Endodermal cell (in vitro differentiated cells): Measurements from ENCODE around the gene PRR5. TPM values are rescaled to one million over a fixed set of nuclear protein-coding genes. Genes with fewer than 3 reads are reported as not detected.
A peak's percentile ranks its signal among the peaks of the same experiment; 100 is the strongest.

Experiments
- DNase-seq: peaks from one replicate; pipeline ENCODE4 v3.0.0-alpha.2; 2017
- H3K27ac ChIP-seq: 2 replicates; pipeline ENCODE4 v1.5.1; 2013; ENCODE audit warnings: mild to moderate bottlenecking, low read depth, low read length, moderate library complexity
- H3K27me3 ChIP-seq: 2 replicates; pipeline ENCODE4 v1.6.1; 2013; ENCODE audit warnings: mild to moderate bottlenecking, low read length, moderate library complexity; ENCODE audit not compliant: insufficient read depth, control insufficient read depth, poor library complexity, severe bottlenecking
- H3K36me3 ChIP-seq: 2 replicates; pipeline ENCODE4 v1.7.0; 2013; ENCODE audit warnings: mild to moderate bottlenecking, low read length, moderate library complexity; ENCODE audit not compliant: control insufficient read depth, insufficient read depth
- H3K4me1 ChIP-seq: one replicate; pipeline ENCODE4 v1.7.0; 2013; ENCODE audit warnings: low read length; ENCODE audit not compliant: control insufficient read depth, insufficient read depth
- H3K4me3 ChIP-seq: 2 replicates; pipeline ENCODE4 v1.5.1; 2013; ENCODE audit warnings: mild to moderate bottlenecking, low read length, moderate library complexity
- H3K9ac ChIP-seq: 2 replicates; pipeline ENCODE4 v1.6.1; 2013; ENCODE audit warnings: mild to moderate bottlenecking, low read length, moderate library complexity; ENCODE audit not compliant: poor library complexity, severe bottlenecking; ENCODE audit errors: extremely low read depth
- H3K9me3 ChIP-seq: 2 replicates; pipeline ENCODE4 v1.6.1; 2013; ENCODE audit warnings: mild to moderate bottlenecking, low read length, moderate library complexity; ENCODE audit not compliant: control insufficient read depth
- H3K27ac Mint-ChIP-seq: 2 replicates; pipeline ENCODE4 v1.8.0; 2020; ENCODE audit warnings: mixed read lengths
- H3K27me3 Mint-ChIP-seq: 2 replicates; pipeline ENCODE4 v1.8.0; 2021; ENCODE audit warnings: mild to moderate bottlenecking, mixed read lengths; ENCODE audit not compliant: insufficient read depth
- H3K36me3 Mint-ChIP-seq: 2 replicates; pipeline ENCODE4 v1.8.0; 2020; ENCODE audit warnings: low read depth, mixed read lengths
- H3K4me1 Mint-ChIP-seq: 2 replicates; pipeline ENCODE4 v1.8.0; 2020; ENCODE audit warnings: mixed read lengths
- H3K4me3 Mint-ChIP-seq: 2 replicates; pipeline ENCODE4 v1.8.0; 2020; ENCODE audit warnings: mild to moderate bottlenecking, moderate library complexity, mixed read lengths
- H3K9me3 Mint-ChIP-seq: 2 replicates; pipeline ENCODE4 v1.8.0; 2020; ENCODE audit warnings: mild to moderate bottlenecking, mixed read lengths
- WGBS, 2 experiments: methylation state at CpG; one replicate each; pipeline versions ENCODE4 v1.1.5 to v1.1.7; 2013; ENCODE audit warnings: missing lambda C conversion rate in 2 of 2, mixed read lengths in 1 of 2; ENCODE audit not compliant: insufficient coverage in 1 of 2, insufficient read length in 1 of 2; 5-methylcytosine and 5-hydroxymethylcytosine counted together
- total RNA-seq, 2 donors: library from RNA; stranded (reverse); fragmentation: NEBNext Ultra II Directional in 1 of 2; extraction: Animal tissue kit (Norgen Biotek cat#: 25700) in 1 of 2; gene quantifications; 2 replicates in 1 of 2; 3 replicates in 1 of 2; pipeline ENCODE4 v1.2.1, GENCODE V29; 2021
- TF ChIP-seq, protein P1 (sequence below): fragments of 200-600 bp; sonication (generic); conservative IDR thresholded peaks from 2 replicates; pipeline ENCODE4 v1.5.0; 2021; ENCODE audit warnings: antibody characterized with exemption, mild to moderate bottlenecking

The PRR5 gene
- total RNA-seq, 2 donors from 2014 or later = 32.0 to 37.2 TPM

DNA sequence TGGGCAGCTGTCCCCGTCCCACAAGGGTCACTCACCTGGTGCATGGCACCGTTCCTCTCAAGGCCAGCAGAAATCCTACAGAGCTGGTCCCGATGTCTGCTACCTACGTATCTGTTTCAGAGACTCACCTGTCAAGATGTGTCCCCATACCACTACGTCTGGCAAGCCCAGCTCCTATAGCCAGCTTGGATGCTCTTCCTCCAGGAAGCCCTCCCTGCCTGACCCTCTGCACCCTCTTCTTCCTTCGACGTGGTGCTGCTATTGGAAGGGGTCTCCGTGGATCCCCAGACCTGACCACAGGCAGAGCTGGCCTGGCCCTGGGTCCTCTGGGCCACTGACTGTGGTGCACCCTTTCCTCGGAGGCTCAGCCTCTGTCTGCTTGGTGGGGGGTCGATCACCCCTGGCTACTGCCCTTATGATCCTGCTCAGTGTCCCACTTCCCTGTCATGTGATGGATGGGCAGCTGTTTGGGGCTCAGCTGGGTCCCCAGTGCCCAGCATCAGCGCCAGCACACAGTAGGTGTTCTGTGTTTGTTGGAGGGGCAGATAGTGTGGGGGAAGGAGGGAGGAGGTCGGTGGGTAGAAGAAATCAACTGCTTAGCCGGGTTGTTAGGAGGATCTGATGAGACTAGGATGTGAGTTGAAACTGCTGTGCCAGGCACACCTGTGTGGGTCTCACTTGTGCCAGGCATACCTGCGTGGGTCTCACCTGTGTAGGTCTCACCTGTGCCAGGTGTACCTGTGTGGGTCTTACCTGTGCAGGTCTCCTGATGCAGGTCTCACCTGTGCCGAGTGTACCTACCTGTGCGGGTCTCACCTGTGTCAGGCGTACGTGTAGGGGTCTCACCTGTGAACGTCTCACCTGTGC, 28.7 kb downstream of the PRR5 start:
- Histone ChIP-seq H3K27me3 (no peaks in the 10 kb centered on the region), H3K27ac (no peak overlapping the region), H3K36me3 (peaks cover 8% of the 10 kb centered on the region), H3K9ac (no peak overlapping the region), H3K4me3 (no peak overlapping the region), H3K4me1 (no peaks in the 10 kb centered on the region), H3K9me3 (no peaks in the 10 kb centered on the region)
- Mint-ChIP-seq H3K36me3 (peaks cover 17% of the 10 kb centered on the region), H3K4me1 (no peaks in the 10 kb centered on the region), H3K4me3 (no peak overlapping the region), H3K9me3 (no peaks in the 10 kb centered on the region), H3K27me3 (no peaks in the 10 kb centered on the region), H3K27ac (no peak overlapping the region)
- no peak for DNase-seq
- WGBS, 2 experiments = 94 to 97% methylated on average over 12 to 19 of the region's 19 CpGs
- TF ChIP-seq, protein P1, sequence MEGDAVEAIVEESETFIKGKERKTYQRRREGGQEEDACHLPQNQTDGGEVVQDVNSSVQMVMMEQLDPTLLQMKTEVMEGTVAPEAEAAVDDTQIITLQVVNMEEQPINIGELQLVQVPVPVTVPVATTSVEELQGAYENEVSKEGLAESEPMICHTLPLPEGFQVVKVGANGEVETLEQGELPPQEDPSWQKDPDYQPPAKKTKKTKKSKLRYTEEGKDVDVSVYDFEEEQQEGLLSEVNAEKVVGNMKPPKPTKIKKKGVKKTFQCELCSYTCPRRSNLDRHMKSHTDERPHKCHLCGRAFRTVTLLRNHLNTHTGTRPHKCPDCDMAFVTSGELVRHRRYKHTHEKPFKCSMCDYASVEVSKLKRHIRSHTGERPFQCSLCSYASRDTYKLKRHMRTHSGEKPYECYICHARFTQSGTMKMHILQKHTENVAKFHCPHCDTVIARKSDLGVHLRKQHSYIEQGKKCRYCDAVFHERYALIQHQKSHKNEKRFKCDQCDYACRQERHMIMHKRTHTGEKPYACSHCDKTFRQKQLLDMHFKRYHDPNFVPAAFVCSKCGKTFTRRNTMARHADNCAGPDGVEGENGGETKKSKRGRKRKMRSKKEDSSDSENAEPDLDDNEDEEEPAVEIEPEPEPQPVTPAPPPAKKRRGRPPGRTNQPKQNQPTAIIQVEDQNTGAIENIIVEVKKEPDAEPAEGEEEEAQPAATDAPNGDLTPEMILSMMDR = no peak

DNA sequence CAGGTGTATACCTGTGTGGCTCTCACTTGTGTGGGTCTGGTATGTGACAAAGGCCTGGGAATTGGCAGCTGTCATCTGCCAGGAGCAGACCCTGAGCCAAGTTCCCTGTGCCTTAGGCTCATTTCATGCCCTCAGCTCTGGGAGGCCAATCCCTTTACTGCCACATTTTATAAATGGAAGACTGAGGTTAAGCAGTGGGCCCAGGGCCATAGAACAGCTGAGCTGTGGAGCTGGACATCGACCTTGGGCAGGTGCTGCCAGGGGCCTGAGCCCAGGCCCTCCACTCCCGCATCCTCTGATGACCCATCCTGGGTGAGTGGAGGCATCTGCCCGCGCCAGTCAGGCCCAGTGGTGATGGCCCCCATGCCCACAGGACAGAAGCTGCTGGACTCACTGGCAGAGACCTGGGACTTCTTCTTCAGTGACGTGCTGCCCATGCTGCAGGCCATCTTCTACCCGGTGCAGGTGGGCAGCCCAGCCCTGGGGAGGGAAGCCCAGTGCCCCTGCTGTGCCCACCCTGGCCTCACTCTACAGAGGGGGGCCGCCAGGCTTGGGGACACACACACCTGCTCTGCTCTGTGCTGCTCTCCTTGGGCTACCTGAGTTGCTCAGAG, 29.5 kb downstream of the PRR5 start:
- no peak for DNase-seq
- TF ChIP-seq, protein P1 = no peak
- Mint-ChIP-seq H3K4me3 (no peak overlapping the region), H3K4me1 (peaks cover 2% of the 10 kb centered on the region), H3K36me3 (peaks cover 13% of the 10 kb centered on the region), H3K27ac (no peak overlapping the region), H3K27me3 (no peaks in the 10 kb centered on the region), H3K9me3 (no peaks in the 10 kb centered on the region)
- Histone ChIP-seq H3K4me1 (no peaks in the 10 kb centered on the region), H3K27ac (no peak overlapping the region), H3K36me3 (peaks cover 4% of the 10 kb centered on the region), H3K9ac (no peak overlapping the region), H3K9me3 (no peaks in the 10 kb centered on the region), H3K4me3 (no peak overlapping the region), H3K27me3 (no peaks in the 10 kb centered on the region)
- 89 to 92% methylated on average over 5 to 7 of the region's 7 CpGs for WGBS, 2 experiments

DNA sequence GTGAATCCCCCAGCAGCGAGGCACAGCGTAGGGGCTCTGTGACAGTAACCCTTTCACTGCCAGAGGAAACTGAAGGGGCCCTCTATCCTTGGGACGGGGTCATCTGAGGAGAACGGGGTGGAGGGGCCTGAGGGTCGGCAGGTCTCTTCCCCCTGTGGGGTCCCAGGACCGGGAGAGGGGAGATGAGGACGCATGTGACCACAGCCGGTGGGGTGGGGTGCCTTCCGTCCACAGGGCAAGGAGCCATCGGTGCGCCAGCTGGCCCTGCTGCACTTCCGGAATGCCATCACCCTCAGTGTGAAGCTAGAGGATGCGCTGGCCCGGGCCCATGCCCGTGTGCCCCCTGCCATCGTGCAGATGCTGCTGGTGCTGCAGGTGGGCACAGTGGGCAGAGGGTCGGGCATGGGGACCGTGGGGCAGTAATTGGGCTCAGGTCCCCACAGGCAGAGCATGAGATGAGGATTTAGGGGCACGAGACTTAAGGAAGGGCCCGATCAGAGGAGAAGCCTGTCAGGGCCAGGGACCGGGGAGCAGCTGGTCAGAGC, 30.1 kb downstream of the PRR5 start:
- no peak overlapping the region for H3K4me3 ChIP-seq
- no peaks in the 10 kb centered on the region for H3K36me3 ChIP-seq
- no peak overlapping the region for H3K4me3 Mint-ChIP-seq
- TF ChIP-seq, protein P1 = no peak
- no peaks in the 10 kb centered on the region for H3K27me3 ChIP-seq
- DNase-seq = no peak
- peaks cover 2% of the 10 kb centered on the region for H3K4me1 Mint-ChIP-seq
- no peak overlapping the region for H3K27ac Mint-ChIP-seq
- WGBS, 2 experiments = 85 to 91% methylated on average over 7 to 21 of the region's 21 CpGs
- no peak overlapping the region for H3K27ac ChIP-seq
- H3K4me1 ChIP-seq = no peaks in the 10 kb centered on the region
- H3K27me3 Mint-ChIP-seq = no peaks in the 10 kb centered on the region
- peak overlapping the region; percentile 11 for H3K9ac ChIP-seq
- no peaks in the 10 kb centered on the region for H3K9me3 ChIP-seq
- H3K36me3 Mint-ChIP-seq = peaks cover 13% of the 10 kb centered on the region
- H3K9me3 Mint-ChIP-seq = no peaks in the 10 kb centered on the region
